KOPT-K1 (cell line): Measurements from ENCODE around the gene EPAS1.
"Not testable (repeated sequence)": the region's sequence is repeated elsewhere in the genome, so short reads cannot be mapped to it uniquely, and the experiment has no call there.

Experiments
- H3K27ac ChIP-seq: fragments of 200-600 bp; sonication (generic); 2 replicates; pipeline ENCODE4 v1.5.1; 2016; ENCODE audit warnings: antibody characterized with exemption, mild to moderate bottlenecking, low read depth, low read length; ENCODE audit not compliant: poor library complexity, severe bottlenecking
- H3K36me3 ChIP-seq: fragments of 200-600 bp; sonication (generic); 2 replicates; pipeline ENCODE4 v1.5.1; 2017; ENCODE audit warnings: antibody characterized with exemption, mild to moderate bottlenecking, low read length, moderate library complexity; ENCODE audit not compliant: insufficient read depth
- H3K9me3 ChIP-seq: fragments of 200-600 bp; sonication (generic); 2 replicates; pipeline ENCODE4 v1.5.1; 2017; ENCODE audit warnings: antibody characterized with exemption, low read length, mild to moderate bottlenecking; ENCODE audit not compliant: insufficient read depth, poor library complexity, severe bottlenecking

Gene EPAS1

GRCh38 chr2:46389417-46389916 lies 92.3 kb downstream of the EPAS1 start:
- no peak overlapping the region for H3K27ac ChIP-seq
- no peaks in the 10 kb centered on the region for H3K9me3 ChIP-seq
- H3K36me3 ChIP-seq: no peaks in the 10 kb centered on the region; the same call in 1 of the 2 replicates

GRCh38 chr2:46390036-46390435 lies 92.8 kb downstream of the EPAS1 start:
- no peaks in the 10 kb centered on the region; the same call in 1 of the 2 replicates for H3K36me3 ChIP-seq
- H3K27ac ChIP-seq: no peak overlapping the region
- H3K9me3 ChIP-seq: no peaks in the 10 kb centered on the region

GRCh38 chr2:46390901-46391395 lies 93.7 kb downstream of the EPAS1 start:
- no peaks in the 10 kb centered on the region; the same call in 1 of the 2 replicates for H3K36me3 ChIP-seq
- H3K9me3 ChIP-seq: no peaks in the 10 kb centered on the region
- H3K27ac ChIP-seq: no peak overlapping the region

GRCh38 chr2:46392561-46393346 lies 95.5 kb downstream of the EPAS1 start:
- Histone ChIP-seq H3K9me3 (no peaks in the 10 kb centered on the region), H3K36me3 (no peaks in the 10 kb centered on the region), H3K27ac (no peak overlapping the region)

GRCh38 chr2:46393347-46393820 lies 96.2 kb downstream of the EPAS1 start:
- H3K9me3 ChIP-seq: no peaks in the 10 kb centered on the region
- H3K27ac ChIP-seq: no peak overlapping the region
- no peaks in the 10 kb centered on the region for H3K36me3 ChIP-seq

GRCh38 chr2:46393865-46394264 lies 96.7 kb downstream of the EPAS1 start:
- H3K36me3 ChIP-seq: no peaks in the 10 kb centered on the region
- H3K27ac ChIP-seq: no peak overlapping the region
- H3K9me3 ChIP-seq: no peaks in the 10 kb centered on the region

GRCh38 chr2:46394649-46395510 lies 97.7 kb downstream of the EPAS1 start:
- no peaks in the 10 kb centered on the region for H3K9me3 ChIP-seq
- H3K36me3 ChIP-seq: no peaks in the 10 kb centered on the region
- H3K27ac ChIP-seq: no peak overlapping the region

- not testable (repeated sequence) for H3K27ac ChIP-seq, H3K36me3 ChIP-seq, H3K9me3 ChIP-seq
These were observed 98.5 kb downstream of the EPAS1 start for GRCh38 chr2:46395730-46396129.

GRCh38 chr2:46400016-46400415 lies 102.8 kb downstream of the EPAS1 start:
- Histone ChIP-seq H3K36me3 (no peaks in the 10 kb centered on the region), H3K9me3 (no peaks in the 10 kb centered on the region), H3K27ac (no peak overlapping the region)

- Histone ChIP-seq H3K27ac (no peak overlapping the region), H3K36me3 (no peaks in the 10 kb centered on the region), H3K9me3 (no peaks in the 10 kb centered on the region)
These were observed 105.7 kb downstream of the EPAS1 start for GRCh38 chr2:46402874-46403273.

- H3K36me3 ChIP-seq: no peaks in the 10 kb centered on the region
- no peaks in the 10 kb centered on the region for H3K9me3 ChIP-seq
- H3K27ac ChIP-seq: no peak overlapping the region
These were observed 107.1 kb downstream of the EPAS1 start for GRCh38 chr2:46404181-46404759.

- H3K27ac ChIP-seq: no peak overlapping the region
These were observed 110.7 kb downstream of the EPAS1 start for GRCh38 chr2:46407852-46408455.

GRCh38 chr2:46409756-46410155 lies 112.5 kb downstream of the EPAS1 start:
- H3K27ac ChIP-seq: no peak overlapping the region
- no peaks in the 10 kb centered on the region for H3K36me3 ChIP-seq
- H3K9me3 ChIP-seq: no peaks in the 10 kb centered on the region

More at GRCh38 chr2:46407852-46408455, 110.7 kb downstream of the EPAS1 start:
- Histone ChIP-seq H3K36me3 (no peaks in the 10 kb centered on the region), H3K9me3 (no peaks in the 10 kb centered on the region)
